OCI-LY1 (cell line): ENCODE data around the gene RAB7A.

ENCODE experiments used
- H2AFZ ChIP-seq: fragments of 200-600 bp; sonication (generic), shearing (Covaris generic); 2 replicates; pipeline ENCODE4 v1.6.0; 2014; ENCODE audit warnings: antibody characterized with exemption, mild to moderate bottlenecking, low read length
- H3F3A ChIP-seq: fragments of 200-600 bp; sonication (generic), shearing (Covaris generic); 2 replicates; pipeline ENCODE4 v1.6.0; 2014; ENCODE audit warnings: mild to moderate bottlenecking, antibody characterized with exemption, low read length, moderate library complexity; ENCODE audit not compliant: insufficient read depth
- H3K27ac ChIP-seq: fragments of 200-600 bp; sonication (generic); 2 replicates; pipeline ENCODE4 v1.5.1; 2014; ENCODE audit warnings: low read length, mixed run types, mild to moderate bottlenecking, low read depth; ENCODE audit not compliant: poor library complexity, severe bottlenecking
- H3K27me3 ChIP-seq: fragments of 200-600 bp; sonication (generic); 2 replicates; pipeline ENCODE4 v1.6.0; 2014; ENCODE audit warnings: antibody characterized with exemption, mild to moderate bottlenecking, low read length, moderate library complexity; ENCODE audit not compliant: insufficient read depth
- H3K36me3 ChIP-seq: fragments of 200-600 bp; sonication (generic); 2 replicates; pipeline ENCODE4 v1.6.1; 2014; ENCODE audit warnings: mild to moderate bottlenecking, antibody characterized with exemption, low read length, moderate library complexity, mixed read lengths; ENCODE audit not compliant: insufficient read depth
- H3K4me1 ChIP-seq: fragments of 200-600 bp; sonication (generic); 2 replicates; pipeline ENCODE4 v1.5.1; 2014; ENCODE audit warnings: mild to moderate bottlenecking, low read length, moderate library complexity; ENCODE audit not compliant: insufficient read depth, severe bottlenecking
- H3K4me2 ChIP-seq: fragments of 200-600 bp; sonication (generic), shearing (Covaris generic); 2 replicates; pipeline ENCODE4 v1.6.1; 2014; ENCODE audit warnings: low read length
- H3K4me3 ChIP-seq: fragments of 200-600 bp; sonication (generic); 2 replicates; pipeline ENCODE4 v1.5.1; 2014; ENCODE audit warnings: low read length, low read depth, mild to moderate bottlenecking, mixed read lengths; ENCODE audit not compliant: poor library complexity, severe bottlenecking
- H3K79me2 ChIP-seq: fragments of 200-600 bp; shearing (Covaris generic); 2 replicates; pipeline ENCODE4 v1.6.1; 2016; ENCODE audit warnings: mixed run types, low read length, mixed read lengths; ENCODE audit not compliant: insufficient read depth
- H3K9ac ChIP-seq: fragments of 200-600 bp; sonication (generic), shearing (Covaris generic); 2 replicates; pipeline ENCODE4 v1.6.1; 2014; ENCODE audit warnings: mild to moderate bottlenecking, low read length, mixed read lengths
- H3K9me2 ChIP-seq: fragments of 200-600 bp; sonication (generic), shearing (Covaris generic); 2 replicates; pipeline ENCODE4 v1.6.1; 2014; ENCODE audit warnings: low read depth, mild to moderate bottlenecking, low read length, mixed read lengths
- H3K9me3 ChIP-seq: fragments of 200-600 bp; shearing (Covaris generic); 2 replicates; pipeline ENCODE4 v1.6.1; 2014; ENCODE audit warnings: low read length, mixed read lengths
- H4K20me1 ChIP-seq: fragments of 200-600 bp; sonication (generic), shearing (Covaris generic); 2 replicates; pipeline ENCODE4 v1.6.0; 2016; ENCODE audit warnings: mild to moderate bottlenecking, low read length; ENCODE audit not compliant: insufficient read depth
- EZH2 ChIP-seq: fragments of 200-600 bp; sonication (generic), shearing (Covaris generic); IDR thresholded peaks from 2 replicates; pipeline ENCODE4 v1.8.0; 2017; ENCODE audit warnings: borderline replicate concordance, mixed run types, mild to moderate bottlenecking, antibody characterized with exemption, low read length, moderate library complexity, mixed read lengths
- TF ChIP-seq, protein P1 (sequence below): fragments of 200-600 bp; sonication (generic), shearing (Covaris generic); IDR thresholded peaks from 2 replicates; pipeline ENCODE4 v1.5.1; 2017; ENCODE audit warnings: mild to moderate bottlenecking, antibody characterized with exemption, low read length, moderate library complexity, mixed read lengths

Gene RAB7A

GRCh38 chr3:128763967-128764366 lies 38.0 kb downstream of the RAB7A start:
- no peaks in the 10 kb centered on the region for H3K9me3 ChIP-seq
- peaks cover 16% of the 10 kb centered on the region for H3K36me3 ChIP-seq
- no peak overlapping the region for H2AFZ ChIP-seq
- no peak overlapping the region for H3K9ac ChIP-seq
- H3K27ac ChIP-seq, result no peak overlapping the region
- peaks cover 2% of the 10 kb centered on the region; the same call in 1 of the 2 replicates for H4K20me1 ChIP-seq
- H3K4me3 ChIP-seq, result no peak overlapping the region
- no peaks in the 10 kb centered on the region for H3K4me1 ChIP-seq
- no peaks in the 10 kb centered on the region for H3K9me2 ChIP-seq
- TF ChIP-seq, protein P1, sequence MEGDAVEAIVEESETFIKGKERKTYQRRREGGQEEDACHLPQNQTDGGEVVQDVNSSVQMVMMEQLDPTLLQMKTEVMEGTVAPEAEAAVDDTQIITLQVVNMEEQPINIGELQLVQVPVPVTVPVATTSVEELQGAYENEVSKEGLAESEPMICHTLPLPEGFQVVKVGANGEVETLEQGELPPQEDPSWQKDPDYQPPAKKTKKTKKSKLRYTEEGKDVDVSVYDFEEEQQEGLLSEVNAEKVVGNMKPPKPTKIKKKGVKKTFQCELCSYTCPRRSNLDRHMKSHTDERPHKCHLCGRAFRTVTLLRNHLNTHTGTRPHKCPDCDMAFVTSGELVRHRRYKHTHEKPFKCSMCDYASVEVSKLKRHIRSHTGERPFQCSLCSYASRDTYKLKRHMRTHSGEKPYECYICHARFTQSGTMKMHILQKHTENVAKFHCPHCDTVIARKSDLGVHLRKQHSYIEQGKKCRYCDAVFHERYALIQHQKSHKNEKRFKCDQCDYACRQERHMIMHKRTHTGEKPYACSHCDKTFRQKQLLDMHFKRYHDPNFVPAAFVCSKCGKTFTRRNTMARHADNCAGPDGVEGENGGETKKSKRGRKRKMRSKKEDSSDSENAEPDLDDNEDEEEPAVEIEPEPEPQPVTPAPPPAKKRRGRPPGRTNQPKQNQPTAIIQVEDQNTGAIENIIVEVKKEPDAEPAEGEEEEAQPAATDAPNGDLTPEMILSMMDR, result no peak
- TF ChIP-seq EZH2, result no peak
- no peaks in the 10 kb centered on the region for H3F3A ChIP-seq
- H3K27me3 ChIP-seq, result no peaks in the 10 kb centered on the region
- no peak overlapping the region for H3K4me2 ChIP-seq
- peaks cover 63% of the 10 kb centered on the region for H3K79me2 ChIP-seq

DNA sequence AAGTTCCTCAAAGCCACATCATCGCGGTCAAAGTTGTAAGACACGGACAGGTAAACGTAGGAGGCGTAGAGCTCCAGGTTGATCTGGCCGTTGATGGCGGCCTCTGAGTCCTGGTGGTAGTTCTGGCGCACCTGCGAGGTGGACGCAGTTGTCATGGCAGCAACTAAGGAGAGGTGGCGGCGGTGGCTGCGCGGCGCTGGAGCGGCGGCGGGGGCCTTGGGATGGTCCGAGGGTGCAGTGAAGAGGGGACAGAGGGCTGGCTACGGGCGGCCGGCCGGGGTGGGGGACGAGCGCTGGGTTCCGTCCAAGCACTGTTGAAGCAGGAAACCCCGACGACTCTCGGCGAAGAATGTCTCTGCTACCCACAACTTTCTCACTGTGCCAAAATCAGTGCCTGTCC lies 38.9 kb downstream of the RAB7A start:
- no peak for TF ChIP-seq EZH2
- TF ChIP-seq, protein P1, result no peak
- Histone ChIP-seq H3K9me2 (no peaks in the 10 kb centered on the region), H3K36me3 (peaks cover 16% of the 10 kb centered on the region), H2AFZ (no peak overlapping the region), H3K4me1 (no peaks in the 10 kb centered on the region), H3K9me3 (no peaks in the 10 kb centered on the region), H3K4me2 (no peak overlapping the region), H3K27ac (no peak overlapping the region), H3F3A (no peaks in the 10 kb centered on the region), H3K9ac (no peak overlapping the region), H3K79me2 (peaks cover 71% of the 10 kb centered on the region), H3K27me3 (no peaks in the 10 kb centered on the region), H4K20me1 (peaks cover 2% of the 10 kb centered on the region; the same call in 1 of the 2 replicates), H3K4me3 (no peak overlapping the region)

- peaks cover 74% of the 10 kb centered on the region for H3K79me2 ChIP-seq
- H3K4me2 ChIP-seq, result no peak overlapping the region
Measured at GRCh38 chr3:128767094-128767750, 41.2 kb downstream of the RAB7A start.

More at GRCh38 chr3:128767094-128767750, 41.2 kb downstream of the RAB7A start:
- Histone ChIP-seq H3K4me1 (no peaks in the 10 kb centered on the region), H3K9me3 (peaks cover 8% of the 10 kb centered on the region; the same call in 1 of the 2 replicates), H2AFZ (no peak overlapping the region), H4K20me1 (no peaks in the 10 kb centered on the region), H3K9me2 (no peaks in the 10 kb centered on the region), H3K36me3 (peaks cover 19% of the 10 kb centered on the region), H3K27me3 (no peaks in the 10 kb centered on the region), H3F3A (no peaks in the 10 kb centered on the region), H3K4me3 (no peak overlapping the region), H3K9ac (no peak overlapping the region), H3K27ac (no peak overlapping the region)
- TF ChIP-seq EZH2, result no peak
- TF ChIP-seq, protein P1, result no peak
